ENCODE results near the gene PHF10.

DNA sequence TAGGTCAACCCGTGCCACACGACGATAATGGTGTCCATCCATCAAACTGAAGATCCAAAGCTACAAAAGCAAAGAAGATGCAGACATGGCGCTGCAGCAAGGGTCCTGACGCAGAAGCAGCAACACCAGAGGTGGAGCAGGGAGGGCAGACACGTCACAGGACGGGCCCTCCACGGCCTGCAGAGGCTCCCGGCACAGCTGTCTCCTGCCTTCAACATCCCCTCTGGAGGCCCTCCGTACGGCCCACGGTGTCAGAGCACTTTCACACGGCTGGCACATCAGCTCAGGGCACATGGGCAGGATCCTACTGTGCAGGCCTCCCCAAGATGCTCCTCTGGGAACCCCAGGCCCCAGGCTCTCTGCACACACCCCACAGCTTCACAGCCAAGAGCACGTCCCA is 60.1 kb downstream of the PHF10 start:
- TF ChIP-seq, protein P1, sequence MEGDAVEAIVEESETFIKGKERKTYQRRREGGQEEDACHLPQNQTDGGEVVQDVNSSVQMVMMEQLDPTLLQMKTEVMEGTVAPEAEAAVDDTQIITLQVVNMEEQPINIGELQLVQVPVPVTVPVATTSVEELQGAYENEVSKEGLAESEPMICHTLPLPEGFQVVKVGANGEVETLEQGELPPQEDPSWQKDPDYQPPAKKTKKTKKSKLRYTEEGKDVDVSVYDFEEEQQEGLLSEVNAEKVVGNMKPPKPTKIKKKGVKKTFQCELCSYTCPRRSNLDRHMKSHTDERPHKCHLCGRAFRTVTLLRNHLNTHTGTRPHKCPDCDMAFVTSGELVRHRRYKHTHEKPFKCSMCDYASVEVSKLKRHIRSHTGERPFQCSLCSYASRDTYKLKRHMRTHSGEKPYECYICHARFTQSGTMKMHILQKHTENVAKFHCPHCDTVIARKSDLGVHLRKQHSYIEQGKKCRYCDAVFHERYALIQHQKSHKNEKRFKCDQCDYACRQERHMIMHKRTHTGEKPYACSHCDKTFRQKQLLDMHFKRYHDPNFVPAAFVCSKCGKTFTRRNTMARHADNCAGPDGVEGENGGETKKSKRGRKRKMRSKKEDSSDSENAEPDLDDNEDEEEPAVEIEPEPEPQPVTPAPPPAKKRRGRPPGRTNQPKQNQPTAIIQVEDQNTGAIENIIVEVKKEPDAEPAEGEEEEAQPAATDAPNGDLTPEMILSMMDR (conservative IDR thresholded peaks at IDR 0.05): no peak
- no peak for TF ChIP-seq ZFX (IDR thresholded peaks at IDR 0.05)
